Stimulated activated CD8-positive, alpha-beta memory T cell treated with anti-CD3 and anti-CD28 coated beads, Interleukin-7, amount 100 ng/mL, for 24 hours (primary cell): Measurements from ENCODE around the gene NTN5.

Experiments
- DNase-seq: peaks from one replicate; pipeline ENCODE4 v3.0.0-alpha.2; 2020; ENCODE audit warnings: low read depth

NTN5 gene

GRCh38 chr19:48614436-48615230, 58.2 kb downstream of the NTN5 start, which contains the start of gene FAM83E:
FAM83E (minus strand) TSS chr19:48615076; CDS start chr19:48613372, 1,704 bp downstream.
- no peak for DNase-seq

DNA sequence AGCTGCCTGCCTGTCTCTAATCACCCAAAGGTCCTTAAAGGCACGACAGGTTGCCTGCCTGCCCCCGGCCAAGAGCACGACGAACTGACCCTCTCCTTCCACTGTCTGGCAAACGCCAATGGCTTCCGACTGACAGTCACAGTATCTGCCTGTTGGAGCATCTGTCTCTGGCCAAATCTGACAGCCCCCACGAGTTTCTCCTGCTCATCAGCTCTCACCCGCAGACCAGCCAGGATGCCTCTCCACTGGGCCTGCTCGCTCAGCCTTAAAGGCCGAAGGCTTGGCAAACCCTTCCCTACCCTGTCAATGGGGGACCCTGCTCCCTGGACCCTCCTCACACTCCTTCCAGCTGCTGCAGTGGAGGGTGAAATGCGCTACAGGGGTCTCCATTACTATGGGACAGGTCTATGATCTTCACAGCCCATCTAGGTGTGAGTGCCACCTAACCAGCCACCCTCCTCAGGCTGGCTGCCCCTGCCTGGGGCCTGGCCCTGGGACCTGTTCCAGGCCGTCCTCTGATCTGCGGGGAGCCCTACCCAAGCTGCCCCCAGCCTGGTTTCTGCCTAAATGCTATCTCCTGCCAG, 58.9 kb downstream of the NTN5 start:
- no peak for DNase-seq

DNA sequence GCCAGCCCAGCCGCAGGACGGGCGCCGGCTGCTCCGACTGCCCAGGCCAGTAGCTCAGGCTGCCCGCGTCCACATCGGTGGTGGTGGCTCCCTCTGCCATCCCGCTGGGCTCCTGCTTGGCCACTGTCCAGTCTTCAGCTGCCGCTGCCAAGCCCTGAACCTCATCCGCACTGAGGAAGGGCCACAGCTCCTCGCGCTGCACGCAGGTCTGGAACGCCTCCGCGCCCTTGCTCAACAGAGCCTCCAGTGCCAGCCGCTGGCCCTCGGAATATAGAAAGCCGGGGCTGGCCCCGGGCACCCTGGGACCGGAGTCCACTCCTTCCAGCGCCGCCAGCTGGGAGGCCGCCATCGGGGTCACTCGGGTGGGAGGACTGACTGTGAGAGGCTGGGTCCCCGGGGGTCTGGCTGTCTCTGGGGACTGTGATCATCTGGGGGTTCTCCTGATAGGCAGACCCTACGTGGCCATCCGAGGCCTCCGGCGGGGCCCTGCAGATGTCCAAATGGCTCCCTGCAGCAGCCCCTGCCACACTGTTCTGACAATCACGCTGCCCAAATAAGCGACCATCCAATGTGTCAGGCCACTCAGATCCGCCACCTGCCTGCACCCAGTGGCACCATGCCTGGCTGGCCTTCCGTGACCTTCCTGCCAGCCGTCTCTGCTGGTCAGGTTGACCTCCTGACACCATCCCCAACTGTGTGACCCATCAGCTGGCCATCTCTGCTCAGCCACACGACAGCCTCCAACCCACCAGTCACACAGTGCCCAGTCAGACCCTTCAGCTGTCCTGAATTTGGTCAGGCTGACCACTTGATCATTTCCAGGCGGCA, 59.6 kb downstream of the NTN5 start:
- DNase-seq, result no peak

DNA sequence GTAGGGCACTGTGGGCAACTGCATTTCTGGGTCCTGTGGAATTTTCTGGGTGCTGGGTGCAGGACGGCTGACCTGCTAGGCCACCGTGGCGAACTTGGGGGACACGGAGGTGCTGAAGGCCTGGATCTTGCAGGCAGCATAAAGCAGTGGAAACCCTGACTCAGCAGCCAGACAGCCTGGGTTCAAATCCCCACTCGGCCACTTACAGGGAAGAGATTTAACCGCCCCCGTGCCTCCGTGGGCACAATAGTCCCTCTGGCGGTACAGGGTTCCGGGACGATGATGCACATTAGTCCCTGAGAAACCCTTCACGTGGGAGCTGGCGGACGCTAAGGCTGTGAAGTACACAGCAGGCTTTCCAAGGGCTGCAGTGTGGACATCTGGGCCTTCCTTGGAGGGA, 60.9 kb downstream of the NTN5 start:
- DNase-seq, result no peak
